ENCODE measurements around the gene MBD1.
"Not testable (repeated sequence)": the region's sequence is repeated elsewhere in the genome, so short reads cannot be mapped to it uniquely, and the experiment has no call there.

The MBD1 gene

DNA sequence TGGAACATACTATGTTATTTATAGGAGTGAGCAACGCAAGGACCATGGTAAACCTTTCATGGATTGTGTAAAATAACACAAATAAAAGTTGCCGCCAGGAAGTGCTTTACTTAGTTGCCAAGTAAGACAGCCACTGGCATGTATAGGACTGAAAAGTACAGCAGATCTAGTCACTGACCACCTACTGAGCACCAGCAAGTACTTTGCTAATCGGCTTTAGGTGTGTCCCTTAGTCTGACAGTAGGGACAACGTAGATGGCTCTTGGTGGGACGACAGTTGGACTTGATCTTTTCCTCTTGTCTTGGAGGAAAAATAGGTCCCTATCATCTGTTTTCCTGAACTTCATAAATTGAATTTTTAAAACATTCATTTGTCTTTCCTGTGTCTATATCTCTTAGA lies 19.8 kb upstream of the MBD1 start:
- peaks cover 13% of the 10 kb centered on the region for H3K4me1 Mint-ChIP-seq
- no peak overlapping the region for H3K27ac Mint-ChIP-seq
- no peaks in the 10 kb centered on the region for H3K36me3 Mint-ChIP-seq

DNA sequence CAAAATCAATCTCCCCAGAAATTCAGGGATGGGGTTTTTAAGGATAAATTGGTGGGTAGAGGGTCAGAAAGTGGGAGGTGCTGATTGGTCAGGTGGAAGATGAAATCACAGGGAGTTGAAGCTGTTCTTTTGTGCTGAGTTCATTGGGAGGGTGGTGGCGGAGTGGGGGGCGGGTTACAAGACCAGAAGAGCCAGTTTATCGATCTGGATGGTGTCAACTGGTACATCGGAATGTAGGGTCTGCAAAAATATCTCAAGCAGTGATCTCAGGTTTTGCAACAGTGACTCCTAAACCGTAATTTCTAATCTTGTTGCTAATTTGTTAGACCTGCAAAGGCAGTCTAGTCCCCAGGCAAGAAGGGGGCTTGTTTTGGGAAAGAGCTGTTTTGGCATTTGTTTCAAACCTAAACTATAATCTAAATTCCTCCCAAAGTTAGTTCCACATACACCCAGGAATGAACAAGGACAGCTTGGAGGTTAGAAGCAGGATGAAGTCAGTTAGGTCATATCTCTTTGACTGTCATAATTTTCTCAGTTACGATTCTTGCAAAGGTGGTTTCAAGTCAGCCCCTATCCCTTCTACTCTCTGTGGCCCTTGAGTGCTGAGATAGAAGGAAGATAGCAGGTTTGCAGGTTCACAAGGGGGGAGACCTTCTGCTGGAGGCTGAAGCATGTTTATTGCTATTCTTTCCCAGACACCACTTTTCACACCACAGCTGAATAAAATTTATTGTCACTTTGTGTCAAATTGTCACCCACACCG lies 18.5 kb upstream of the MBD1 start:
- no peaks in the 10 kb centered on the region for H3K9me3 Mint-ChIP-seq
- no peaks in the 10 kb centered on the region for H3K36me3 Mint-ChIP-seq
- ATAC-seq (no peak), DNase-seq (ENCODE audit: low spot score in 2 of 2) (no peak)
- peaks cover 13% of the 10 kb centered on the region for H3K4me1 Mint-ChIP-seq
- H3K4me3 Mint-ChIP-seq, result no peak overlapping the region
- no peak overlapping the region for H3K27ac Mint-ChIP-seq

More for the DNA sequence above, 19.8 kb upstream of the MBD1 start:
- Mint-ChIP-seq H3K9me3 (peaks cover 3% of the 10 kb centered on the region), H3K4me3 (no peak overlapping the region)
- DNase-seq (ENCODE audit: low spot score in 2 of 2), result no peak
- ATAC-seq, result no peak

GRCh38 chr18:50298443-50299284 lies 17.3 kb upstream of the MBD1 start:
- no peak for DNase-seq (ENCODE audit: low spot score in 2 of 2)
- Mint-ChIP-seq H3K9me3 (no peaks in the 10 kb centered on the region), H3K36me3 (no peaks in the 10 kb centered on the region), H3K4me1 (peaks cover 13% of the 10 kb centered on the region), H3K27ac (no peak overlapping the region), H3K4me3 (peak overlapping the region; percentile 62)
- ATAC-seq, result no peak

GRCh38 chr18:50297621-50298442 lies 16.5 kb upstream of the MBD1 start:
- DNase-seq (ENCODE audit: low spot score in 2 of 2), result peak; percentile 51 to 83
- Mint-ChIP-seq H3K27ac (peak overlapping the region; percentile 12), H3K4me1 (peaks cover 13% of the 10 kb centered on the region)

GRCh38 chr18:50293039-50293438 lies 11.7 kb upstream of the MBD1 start:
- H3K4me3 Mint-ChIP-seq, result no peak overlapping the region
- no peak for ATAC-seq
- H3K27ac Mint-ChIP-seq, result no peak overlapping the region

More at GRCh38 chr18:50297621-50298442, 16.5 kb upstream of the MBD1 start:
- no peaks in the 10 kb centered on the region for H3K9me3 Mint-ChIP-seq
- peak; percentile 98 for ATAC-seq
- peak overlapping the region; percentile 62 for H3K4me3 Mint-ChIP-seq
- H3K36me3 Mint-ChIP-seq, result no peaks in the 10 kb centered on the region

DNA sequence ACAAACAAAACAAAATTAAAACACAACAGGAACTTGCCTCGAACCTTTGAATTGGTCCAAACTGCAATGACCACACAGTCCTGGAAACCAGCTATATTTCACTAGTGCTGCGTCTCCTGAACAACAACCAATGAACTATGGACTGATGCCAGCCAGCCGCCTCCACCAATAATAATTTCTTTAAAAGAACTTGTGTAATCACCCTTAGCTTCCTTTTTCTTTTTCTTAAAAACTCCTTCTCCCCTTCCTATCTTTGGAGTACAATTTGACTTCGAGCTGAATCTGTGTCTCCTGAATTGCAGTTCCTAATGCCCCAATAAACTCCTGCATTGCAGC lies 7.8 kb upstream of the MBD1 start:
- H3K9me3 Mint-ChIP-seq, result no peaks in the 10 kb centered on the region
- H3K4me1 Mint-ChIP-seq, result peaks cover 41% of the 10 kb centered on the region
- peak overlapping the region; percentile 96 for H3K4me3 Mint-ChIP-seq
- ATAC-seq (no peak), DNase-seq (ENCODE audit: low spot score in 2 of 2) (no peak)
- H3K36me3 Mint-ChIP-seq, result peaks cover 36% of the 10 kb centered on the region
- peak overlapping the region; percentile 67 for H3K27ac Mint-ChIP-seq

More at GRCh38 chr18:50293039-50293438, 11.7 kb upstream of the MBD1 start:
- Mint-ChIP-seq H3K9me3 (no peaks in the 10 kb centered on the region), H3K4me1 (peaks cover 17% of the 10 kb centered on the region), H3K36me3 (no peaks in the 10 kb centered on the region)
- DNase-seq (ENCODE audit: low spot score in 2 of 2), result no peak

DNA sequence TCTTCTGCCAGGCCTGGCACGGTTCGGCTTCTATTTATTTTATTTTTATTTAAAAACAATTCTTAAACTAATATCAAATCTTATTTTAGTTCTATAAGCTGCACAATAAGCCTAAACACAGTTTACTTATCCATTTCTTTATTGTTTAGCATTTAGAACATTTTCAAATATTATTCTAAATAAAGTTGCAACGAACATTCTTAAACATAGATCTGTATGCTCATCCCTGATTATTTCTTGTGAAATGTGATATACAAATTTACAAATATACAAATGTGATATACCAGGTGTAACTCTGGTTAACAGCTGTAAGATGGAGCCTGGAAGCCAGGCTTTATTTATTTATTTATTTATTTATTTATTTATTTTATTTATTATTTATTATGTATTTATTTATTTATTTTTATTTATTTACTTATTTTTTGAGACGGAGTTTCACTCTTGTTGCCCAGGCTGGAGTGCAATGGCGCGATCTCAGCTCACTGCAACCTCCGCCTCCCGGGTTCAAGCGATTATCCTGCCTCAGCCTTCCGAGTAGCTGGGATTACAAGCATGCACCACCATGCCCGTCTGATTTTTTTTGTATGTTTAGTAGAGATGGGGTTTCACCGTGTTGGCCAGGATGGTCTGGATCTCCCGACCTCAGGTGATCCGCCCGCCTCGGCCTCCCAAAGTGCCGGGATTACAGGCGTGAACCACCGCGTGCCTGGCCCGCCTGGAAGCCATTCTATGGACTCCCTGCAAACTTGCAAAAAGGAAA lies 7.2 kb upstream of the MBD1 start:
- Mint-ChIP-seq H3K4me1 (peaks cover 46% of the 10 kb centered on the region), H3K4me3 (peak overlapping the region; percentile 96), H3K27ac (peak overlapping the region; percentile 95), H3K36me3 (peaks cover 41% of the 10 kb centered on the region)
- peak in 1 of 2 donors; percentile 41 for DNase-seq (ENCODE audit: low spot score in 2 of 2)
- H3K9me3 Mint-ChIP-seq, ATAC-seq: not testable (repeated sequence)

DNA sequence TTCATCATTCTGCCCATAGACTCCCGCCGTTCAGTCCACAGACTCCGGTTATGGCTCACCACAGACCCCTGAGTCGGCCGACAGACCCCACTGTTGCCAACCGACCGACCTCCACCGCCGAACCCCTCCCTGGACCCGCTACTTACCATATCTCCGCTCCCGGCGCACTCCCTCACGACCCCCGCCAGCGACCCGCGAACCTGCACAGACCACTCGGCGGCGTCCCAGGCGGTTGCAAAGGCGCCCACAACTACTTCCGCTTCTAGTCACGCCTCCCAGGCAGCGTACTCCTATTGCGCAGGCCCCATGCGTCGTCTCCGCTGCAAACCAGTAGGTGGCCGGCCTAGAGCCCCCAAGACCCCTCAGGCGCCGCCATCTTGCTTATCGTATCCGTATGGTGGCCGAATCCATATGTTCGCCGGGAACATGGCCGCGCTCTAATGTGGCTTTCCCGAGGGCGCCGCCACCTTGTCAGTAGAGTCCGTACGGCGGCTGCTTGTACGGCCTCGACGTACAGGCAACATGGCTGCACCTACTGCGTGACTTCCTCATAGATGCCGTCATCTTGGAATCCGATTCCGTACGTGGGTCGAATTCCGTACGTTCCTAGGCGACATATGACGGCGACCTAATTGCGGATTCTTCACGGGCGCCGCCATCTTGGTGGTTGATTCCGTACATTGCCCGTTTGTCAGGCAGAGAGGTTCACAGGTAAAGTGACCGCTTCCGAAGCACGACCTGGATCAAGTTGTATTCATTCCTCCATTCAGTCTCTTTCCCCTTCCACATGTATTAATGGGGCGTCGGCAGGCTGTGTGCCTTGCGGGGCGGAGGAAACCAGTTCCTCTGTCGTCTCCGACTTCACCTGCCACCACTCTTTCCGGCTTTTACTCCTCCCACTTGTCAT lies 6.4 kb upstream of the MBD1 start, which contains the start of gene CXXC1:
Gene CXXC1 (minus strand): TSS at position 252 of the 907 bp plus-strand sequence. CDS start 103 bp downstream, at position 149.
- peak; percentile 86 to 97 for DNase-seq (ENCODE audit: low spot score in 2 of 2)
- Mint-ChIP-seq H3K36me3 (peaks cover 50% of the 10 kb centered on the region), H3K9me3 (no peaks in the 10 kb centered on the region), H3K4me1 (peaks cover 55% of the 10 kb centered on the region), H3K4me3 (peak within 1 kb of the TSS; percentile 96), H3K27ac (peak within 1 kb of the TSS; percentile 95)
- peak; percentile 93 for ATAC-seq

GRCh38 chr18:50287028-50287440 lies 5.7 kb upstream of the MBD1 start:
- Mint-ChIP-seq H3K27ac (peak overlapping the region; percentile 95), H3K4me3 (peak overlapping the region; percentile 96), H3K36me3 (peaks cover 56% of the 10 kb centered on the region), H3K9me3 (no peaks in the 10 kb centered on the region), H3K4me1 (peaks cover 61% of the 10 kb centered on the region)
- peak; percentile 1 for ATAC-seq
- DNase-seq (ENCODE audit: low spot score in 2 of 2), result no peak

- peaks cover 62% of the 10 kb centered on the region for H3K36me3 Mint-ChIP-seq
- DNase-seq (ENCODE audit: low spot score in 2 of 2) (peak in 1 of 2 donors; percentile 74), ATAC-seq (no peak)
- H3K9me3 Mint-ChIP-seq, result no peaks in the 10 kb centered on the region
- peak overlapping the region; percentile 95 for H3K27ac Mint-ChIP-seq
- peaks cover 66% of the 10 kb centered on the region for H3K4me1 Mint-ChIP-seq
- peak overlapping the region; percentile 96 for H3K4me3 Mint-ChIP-seq
Measured at GRCh38 chr18:50286391-50287027, 5.2 kb upstream of the MBD1 start.

- peak overlapping the region; percentile 95 for H3K27ac Mint-ChIP-seq
- peaks cover 69% of the 10 kb centered on the region for H3K36me3 Mint-ChIP-seq
- ATAC-seq, result no peak
- DNase-seq (ENCODE audit: low spot score in 2 of 2), result peak in 1 of 2 donors; percentile 45
- H3K4me1 Mint-ChIP-seq, result peaks cover 74% of the 10 kb centered on the region
- no peaks in the 10 kb centered on the region for H3K9me3 Mint-ChIP-seq
- H3K4me3 Mint-ChIP-seq, result peak overlapping the region; percentile 96
Measured at GRCh38 chr18:50285631-50286321, 4.5 kb upstream of the MBD1 start.

GRCh38 chr18:50285071-50285470 lies 3.7 kb upstream of the MBD1 start:
- peaks cover 81% of the 10 kb centered on the region for H3K4me1 Mint-ChIP-seq
- H3K4me3 Mint-ChIP-seq, result no peak overlapping the region
- DNase-seq (ENCODE audit: low spot score in 2 of 2) (peak in 1 of 2 donors; percentile 45), ATAC-seq (no peak)
- no peaks in the 10 kb centered on the region for H3K9me3 Mint-ChIP-seq
- H3K36me3 Mint-ChIP-seq, result peaks cover 76% of the 10 kb centered on the region
- H3K27ac Mint-ChIP-seq, result no peak overlapping the region
